Measurements from ENCODE around the gene IQSEC1. TPM values are rescaled to one million over a fixed set of nuclear protein-coding genes. Genes with fewer than 3 reads are reported as not detected.

IQSEC1 gene
- total RNA-seq, 2 experiments from 2014 or later: 36.8 to 40.4 TPM

DNA sequence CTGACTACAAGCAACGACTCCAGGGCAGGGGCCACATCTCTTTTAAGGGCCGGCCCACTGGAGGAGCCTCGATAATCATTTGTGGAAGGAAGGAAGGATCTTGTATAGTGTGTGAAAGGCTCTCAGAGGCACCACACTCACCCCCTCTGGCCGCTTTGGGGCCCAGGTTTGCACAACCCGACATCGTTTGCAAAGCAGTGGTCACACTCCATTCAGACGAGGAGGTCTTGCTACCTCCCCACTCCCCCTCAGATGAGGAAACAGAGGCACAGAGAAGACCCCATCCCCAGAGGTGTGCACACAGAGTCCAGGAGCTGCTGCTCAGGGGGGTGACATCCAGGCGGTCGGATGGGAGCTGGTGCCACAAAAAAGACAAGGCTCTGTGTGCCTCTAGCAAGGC is 29.6 kb downstream of the IQSEC1 start:
- POLR2A ChIA-PET: no interaction called here

DNA sequence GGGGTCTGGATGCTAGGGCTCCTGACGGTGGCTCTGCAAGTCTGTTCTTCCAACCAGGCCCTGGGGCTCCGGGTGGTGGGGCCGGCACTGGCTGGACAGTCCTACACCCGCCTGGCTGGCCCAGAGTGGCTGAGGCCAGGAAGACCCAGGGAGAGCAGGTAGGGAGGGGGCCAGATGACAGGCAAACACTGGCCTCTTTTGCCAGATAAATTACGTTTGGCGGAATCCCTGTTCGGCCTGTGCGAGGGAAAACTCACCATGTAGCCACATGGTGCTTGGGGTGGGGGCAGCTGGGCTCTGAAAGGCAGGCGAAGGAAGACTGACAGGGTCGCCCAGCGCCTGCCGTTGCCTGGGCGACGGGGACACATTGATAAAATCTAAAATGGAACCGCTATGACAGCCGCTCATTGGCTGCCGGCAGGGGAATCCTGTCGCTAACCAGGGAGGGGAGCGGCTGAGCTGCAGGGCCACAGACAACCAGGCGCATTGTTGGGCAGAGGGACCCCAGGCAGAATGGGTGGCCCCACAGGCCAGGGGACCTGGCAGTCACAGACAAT is 30.4 kb downstream of the IQSEC1 start:
- DNase-seq (no peak), ATAC-seq (no peak)
- POLR2A ChIA-PET: no interaction called here
- Mint-ChIP-seq H3K4me3 (no peak overlapping the region), H3K4me1 (peaks cover 23% of the 10 kb centered on the region), H3K36me3 (ENCODE audit: low read depth) (no peaks in the 10 kb centered on the region), H3K27ac (no peak overlapping the region), H3K9me3 (ENCODE audit: low read depth) (no peaks in the 10 kb centered on the region), H3K27me3 (no peaks in the 10 kb centered on the region)
- CTCF ChIA-PET: interaction anchor here (0.5 to 0.7 kb wide), 2 partner anchors 114 to 241 kb away, joined by 3 read pairs; no protein-coding TSS in a partner anchor
- intact Hi-C loops (cut with DNase I, micrococcal nuclease): no loop called here

More for the DNA sequence above, 29.6 kb downstream of the IQSEC1 start:
- Mint-ChIP-seq H3K27me3 (no peaks in the 10 kb centered on the region), H3K36me3 (ENCODE audit: low read depth) (no peaks in the 10 kb centered on the region), H3K4me1 (peaks cover 23% of the 10 kb centered on the region), H3K9me3 (ENCODE audit: low read depth) (no peaks in the 10 kb centered on the region), H3K4me3 (no peak overlapping the region), H3K27ac (no peak overlapping the region)
- ATAC-seq (no peak), DNase-seq (no peak)
- intact Hi-C loops (cut with DNase I, micrococcal nuclease): no loop called here
- CTCF ChIA-PET: no interaction called here

DNA sequence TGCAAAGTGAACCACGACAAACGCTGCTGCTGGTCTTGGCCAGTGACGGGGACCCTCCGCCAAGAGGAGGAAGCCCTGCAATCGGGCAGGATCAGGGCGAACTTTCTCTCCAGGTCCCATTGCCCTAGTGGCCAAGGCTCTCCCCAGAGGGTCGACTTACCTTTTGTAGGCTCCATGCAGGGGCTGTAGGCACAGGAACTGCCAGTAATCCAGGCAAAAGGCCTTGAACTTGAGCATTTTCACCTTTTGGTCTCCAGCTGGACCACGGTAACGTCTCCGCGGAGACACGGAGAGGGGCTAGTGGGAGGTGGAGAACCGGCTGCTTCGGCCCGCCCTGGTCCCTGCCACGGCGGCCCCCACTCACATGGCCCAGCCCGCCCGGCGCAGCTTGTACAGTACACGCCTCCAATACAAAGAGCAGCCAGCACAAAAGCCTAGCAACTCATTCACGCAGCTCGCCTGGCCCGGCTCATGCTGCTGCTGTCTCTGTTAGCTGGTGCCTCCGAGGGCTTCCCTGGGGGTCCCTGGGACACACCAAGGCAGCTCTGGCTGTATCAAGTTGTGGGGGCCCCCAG is 31.0 kb downstream of the IQSEC1 start:
- no peak for DNase-seq
- Mint-ChIP-seq H3K36me3 (ENCODE audit: low read depth) (no peaks in the 10 kb centered on the region), H3K27me3 (no peaks in the 10 kb centered on the region), H3K9me3 (ENCODE audit: low read depth) (no peaks in the 10 kb centered on the region), H3K27ac (no peak overlapping the region), H3K4me3 (no peak overlapping the region), H3K4me1 (peaks cover 23% of the 10 kb centered on the region)
- POLR2A ChIA-PET: no interaction called here
- intact Hi-C loops (cut with DNase I, micrococcal nuclease): no loop called here
- ATAC-seq: no peak
- CTCF ChIA-PET: interaction anchor here (0.5 to 0.7 kb wide), 2 partner anchors 113 to 242 kb away, joined by 3 read pairs; no protein-coding TSS in a partner anchor

DNA sequence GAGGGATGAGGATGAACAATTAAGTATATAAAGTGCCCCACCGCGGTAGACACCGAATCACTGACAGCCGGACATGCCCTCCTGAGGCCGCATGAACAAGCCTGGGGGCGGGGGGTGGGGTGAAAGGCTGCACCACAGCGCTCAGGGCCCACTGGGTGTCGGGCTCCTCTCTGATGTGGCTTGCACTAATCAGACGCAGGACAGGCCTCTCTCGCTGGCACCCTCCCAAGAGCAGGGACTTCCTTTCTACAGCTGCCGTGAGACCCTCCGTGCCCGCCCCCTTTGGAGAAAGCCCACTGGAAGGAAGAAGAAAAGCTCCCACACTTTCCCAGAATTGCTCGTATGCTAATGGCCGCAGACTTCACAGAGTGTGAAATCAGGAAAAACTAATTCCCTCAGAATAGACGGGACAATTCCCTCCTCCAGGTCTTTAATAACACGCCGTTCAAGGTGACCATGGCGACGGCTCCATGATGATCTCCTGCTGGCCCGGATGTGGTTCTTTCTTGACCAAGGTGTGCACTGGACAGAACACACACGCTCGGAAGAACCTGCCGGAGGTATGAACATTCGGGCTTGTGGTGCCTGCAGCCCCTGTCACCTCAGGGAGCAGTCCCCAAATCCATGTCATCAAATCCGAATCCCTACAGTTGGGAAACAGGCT is 32.0 kb downstream of the IQSEC1 start:
- intact Hi-C loops (cut with DNase I, micrococcal nuclease): no loop called here
- H3K36me3 Mint-ChIP-seq (ENCODE audit: low read depth): no peaks in the 10 kb centered on the region
- no peak overlapping the region for H3K4me3 Mint-ChIP-seq
- ATAC-seq: no peak
- no peaks in the 10 kb centered on the region for H3K27me3 Mint-ChIP-seq
- ChIA-PET POLR2A (interaction anchor here (0.6 kb wide), 1 partner anchor 150 kb away, joined by 5 read pairs; no protein-coding TSS in a partner anchor), CTCF (no interaction called here)
- no peak for DNase-seq
- H3K27ac Mint-ChIP-seq: no peak overlapping the region
- H3K9me3 Mint-ChIP-seq (ENCODE audit: low read depth): no peaks in the 10 kb centered on the region
- peaks cover 18% of the 10 kb centered on the region for H3K4me1 Mint-ChIP-seq

DNA sequence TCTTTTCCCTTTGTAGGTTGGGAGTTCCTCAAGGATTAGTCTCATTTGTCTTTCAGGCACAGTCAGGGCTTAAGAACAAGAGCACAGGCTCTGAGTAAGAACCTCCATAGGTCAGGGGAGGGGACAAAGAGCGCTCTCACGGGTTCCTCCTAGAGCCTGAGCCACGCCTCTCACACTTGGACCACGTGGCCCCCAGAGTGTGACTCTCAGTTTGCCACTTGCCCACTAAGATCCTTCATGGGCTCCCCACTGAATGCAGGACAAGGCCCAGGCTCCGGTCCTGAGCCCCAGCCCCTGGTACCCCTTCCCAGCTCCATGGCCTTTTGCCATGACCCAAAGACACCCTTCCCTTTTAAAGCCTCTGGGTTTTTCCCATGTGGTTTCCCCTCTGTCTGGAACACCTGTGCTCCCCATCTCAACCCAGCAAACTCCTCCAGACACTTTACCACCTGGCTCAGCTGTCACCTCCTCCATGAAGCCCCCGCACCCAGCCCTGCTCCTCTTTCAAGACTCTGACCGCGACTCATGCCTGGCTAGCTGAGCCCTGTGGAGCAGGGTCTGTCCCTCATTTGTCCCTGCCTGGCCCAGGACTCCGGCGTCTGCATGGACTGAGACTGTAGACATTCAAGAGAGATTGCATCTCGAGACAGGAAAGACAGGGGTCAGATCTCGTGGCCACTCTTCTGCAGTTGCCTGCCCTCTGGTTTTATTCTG is 32.7 kb downstream of the IQSEC1 start:
- intact Hi-C loops (cut with DNase I, micrococcal nuclease): no loop called here
- POLR2A ChIA-PET: interaction anchor here (0.6 kb wide), 1 partner anchor 150 kb away, joined by 5 read pairs; no protein-coding TSS in a partner anchor
- H3K4me3 Mint-ChIP-seq: no peak overlapping the region
- H3K27ac Mint-ChIP-seq: no peak overlapping the region
- CTCF ChIA-PET: interaction anchor here (0.5 to 1.1 kb wide), 3 partner anchors 10 to 1289 kb away, joined by 3 read pairs; no protein-coding TSS in a partner anchor
- peaks cover 11% of the 10 kb centered on the region for H3K4me1 Mint-ChIP-seq
- no peaks in the 10 kb centered on the region for H3K9me3 Mint-ChIP-seq (ENCODE audit: low read depth)
- H3K36me3 Mint-ChIP-seq (ENCODE audit: low read depth): peaks cover 1% of the 10 kb centered on the region
- peak; percentile 73 for DNase-seq
- ATAC-seq: peak; percentile 97
- no peaks in the 10 kb centered on the region for H3K27me3 Mint-ChIP-seq

DNA sequence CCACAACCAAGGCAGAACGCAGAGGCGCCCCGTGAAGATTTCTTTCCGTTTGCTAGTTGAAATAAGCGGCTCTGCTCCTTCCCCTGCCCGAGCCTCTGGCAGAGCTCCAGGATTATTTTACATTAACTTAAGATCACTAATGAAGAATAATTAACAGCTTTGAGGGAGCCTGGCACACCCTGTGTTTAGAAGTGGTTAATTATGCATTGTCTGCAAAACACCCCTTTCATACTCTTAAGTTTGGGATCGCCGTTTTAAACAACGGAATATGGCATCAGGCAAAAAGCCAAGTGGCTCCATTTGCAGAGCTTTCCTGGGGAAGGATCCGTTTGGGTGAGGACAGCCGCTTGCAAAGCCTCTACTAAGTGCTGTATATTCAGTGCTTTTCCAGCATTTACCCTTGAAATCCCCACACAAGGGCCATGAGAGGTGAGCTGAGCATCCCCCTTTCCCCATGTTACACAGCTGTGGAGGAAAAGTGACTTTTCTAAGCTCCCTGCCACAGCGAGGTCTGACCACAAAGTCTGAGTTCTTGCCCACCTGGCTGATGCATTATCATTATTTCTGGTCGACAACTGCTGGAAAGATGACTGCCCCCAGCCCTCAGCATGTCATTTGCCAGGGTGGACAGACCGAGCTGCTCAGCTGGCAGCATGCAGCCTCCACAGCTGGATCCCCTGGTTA is 33.9 kb downstream of the IQSEC1 start:
- ChIA-PET POLR2A (no interaction called here), CTCF (interaction anchor here (0.5 to 1.1 kb wide), 6 partner anchors 11 to 1290 kb away, joined by 3 read pairs; no protein-coding TSS in a partner anchor)
- Mint-ChIP-seq H3K4me1 (peaks cover 11% of the 10 kb centered on the region), H3K9me3 (ENCODE audit: low read depth) (no peaks in the 10 kb centered on the region), H3K27me3 (no peaks in the 10 kb centered on the region), H3K4me3 (no peak overlapping the region), H3K27ac (no peak overlapping the region), H3K36me3 (ENCODE audit: low read depth) (peaks cover 1% of the 10 kb centered on the region)
- ATAC-seq (no peak), DNase-seq (no peak)
- intact Hi-C loops (cut with DNase I, micrococcal nuclease): no loop called here

DNA sequence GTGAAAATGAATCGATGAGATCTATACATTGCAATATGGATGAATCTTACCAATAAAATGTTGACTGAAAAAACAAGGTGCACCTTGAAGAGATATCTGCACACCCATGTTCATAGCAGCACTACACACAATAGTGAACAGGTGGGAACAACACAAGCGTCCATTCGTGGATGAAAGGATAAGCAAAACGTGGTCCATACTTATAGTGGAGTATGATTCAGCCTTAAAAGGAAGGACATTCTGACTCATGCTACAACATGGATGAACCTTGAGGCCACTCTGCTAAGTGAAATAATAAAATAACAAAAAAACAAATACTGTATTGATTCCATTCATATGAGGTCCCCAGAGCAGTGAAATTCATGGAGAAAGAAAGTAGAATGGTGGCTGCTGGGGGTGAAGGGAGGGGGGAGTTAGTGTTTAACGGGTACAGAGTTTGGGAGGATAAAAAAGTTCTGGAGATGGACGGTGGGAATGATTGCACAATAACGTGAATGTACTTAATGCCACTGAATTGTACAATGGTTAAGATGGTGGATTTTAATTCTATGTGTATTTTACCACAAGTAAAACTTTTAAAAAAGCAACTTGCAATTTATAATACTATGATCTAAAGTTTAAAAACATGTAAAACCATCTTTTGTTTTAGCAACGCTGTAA is 35.6 kb downstream of the IQSEC1 start:
- no peak overlapping the region for H3K27ac Mint-ChIP-seq
- H3K27me3 Mint-ChIP-seq: no peaks in the 10 kb centered on the region
- H3K4me3 Mint-ChIP-seq: no peak overlapping the region
- peaks cover 11% of the 10 kb centered on the region for H3K4me1 Mint-ChIP-seq
- ChIA-PET POLR2A (no interaction called here), CTCF (no interaction called here)
- no peaks in the 10 kb centered on the region for H3K9me3 Mint-ChIP-seq (ENCODE audit: low read depth)
- ATAC-seq: no peak
- DNase-seq: no peak
- intact Hi-C loops (cut with DNase I, micrococcal nuclease): no loop called here
- H3K36me3 Mint-ChIP-seq (ENCODE audit: low read depth): peaks cover 1% of the 10 kb centered on the region

DNA sequence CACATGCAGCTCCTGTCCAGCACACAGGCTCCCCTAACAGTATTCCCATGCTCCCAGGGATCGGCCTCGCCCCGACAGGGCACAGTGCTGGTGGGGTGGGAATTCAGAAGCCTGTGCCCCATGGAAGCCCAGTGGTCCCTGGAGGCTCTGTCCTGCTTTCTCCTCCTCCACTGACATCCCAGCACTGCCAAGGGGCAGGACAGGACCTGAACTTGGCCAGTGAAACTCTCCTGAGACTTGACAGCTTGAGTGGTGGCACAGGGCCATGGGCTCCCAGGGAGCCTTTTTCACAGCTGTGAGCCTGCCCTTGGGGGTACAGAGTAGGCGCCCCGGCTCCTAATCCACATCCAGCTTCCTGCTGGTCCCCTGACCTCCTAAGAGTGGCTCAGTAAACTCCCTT is 38.4 kb downstream of the IQSEC1 start:
- Mint-ChIP-seq H3K27me3 (no peaks in the 10 kb centered on the region), H3K4me1 (peaks cover under 1% of the 10 kb centered on the region), H3K9me3 (ENCODE audit: low read depth) (no peaks in the 10 kb centered on the region), H3K4me3 (no peak overlapping the region), H3K36me3 (ENCODE audit: low read depth) (peaks cover 1% of the 10 kb centered on the region), H3K27ac (peak overlapping the region; percentile 20)
- no peak for ATAC-seq
- ChIA-PET POLR2A (no interaction called here), CTCF (interaction anchor here (0.7 kb wide), 1 partner anchor 1578 kb away, joined by 3 read pairs; no protein-coding TSS in a partner anchor)
- intact Hi-C loops (cut with DNase I, micrococcal nuclease): no loop called here
- no peak for DNase-seq

DNA sequence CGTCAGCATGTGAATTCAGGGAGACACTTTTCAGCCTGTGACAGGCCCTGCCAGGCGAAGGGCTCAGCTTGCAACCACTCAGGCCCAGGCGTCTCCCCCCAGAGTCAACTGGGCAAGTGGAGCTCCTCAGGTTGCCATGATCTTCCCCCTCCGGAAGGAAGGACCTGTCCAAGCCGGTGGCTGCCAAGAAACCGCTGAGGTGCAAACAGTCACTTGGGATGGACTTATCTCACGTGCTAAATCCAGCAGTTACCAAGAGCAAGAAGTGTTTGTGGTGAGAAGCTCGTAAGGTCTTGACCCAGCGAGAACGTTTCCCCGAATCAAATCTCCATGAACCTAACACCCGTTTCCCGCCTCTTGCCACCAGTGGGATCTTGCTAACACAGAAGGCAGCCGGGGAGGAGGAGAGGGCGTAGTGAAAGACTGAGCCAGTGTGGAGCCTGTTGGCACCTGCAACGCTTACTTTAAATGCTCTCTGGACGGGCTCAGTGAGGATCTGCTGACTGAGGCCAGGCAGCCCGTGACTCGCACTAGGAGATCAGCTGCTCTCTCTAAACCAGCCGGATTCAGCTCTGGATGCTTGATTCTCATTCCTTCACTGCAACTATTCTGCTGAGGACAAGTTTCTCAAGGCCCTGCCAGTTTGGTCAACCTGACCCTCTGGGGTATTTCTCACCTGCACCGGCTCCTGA is 39.0 kb downstream of the IQSEC1 start:
- ChIA-PET POLR2A (no interaction called here), CTCF (no interaction called here)
- H3K36me3 Mint-ChIP-seq (ENCODE audit: low read depth): peaks cover 1% of the 10 kb centered on the region
- ATAC-seq: no peak
- intact Hi-C loops (cut with DNase I, micrococcal nuclease): no loop called here
- DNase-seq: no peak
- H3K4me3 Mint-ChIP-seq: no peak overlapping the region
- no peaks in the 10 kb centered on the region for H3K4me1 Mint-ChIP-seq
- no peaks in the 10 kb centered on the region for H3K27me3 Mint-ChIP-seq
- no peaks in the 10 kb centered on the region for H3K9me3 Mint-ChIP-seq (ENCODE audit: low read depth)
- no peak overlapping the region for H3K27ac Mint-ChIP-seq

DNA sequence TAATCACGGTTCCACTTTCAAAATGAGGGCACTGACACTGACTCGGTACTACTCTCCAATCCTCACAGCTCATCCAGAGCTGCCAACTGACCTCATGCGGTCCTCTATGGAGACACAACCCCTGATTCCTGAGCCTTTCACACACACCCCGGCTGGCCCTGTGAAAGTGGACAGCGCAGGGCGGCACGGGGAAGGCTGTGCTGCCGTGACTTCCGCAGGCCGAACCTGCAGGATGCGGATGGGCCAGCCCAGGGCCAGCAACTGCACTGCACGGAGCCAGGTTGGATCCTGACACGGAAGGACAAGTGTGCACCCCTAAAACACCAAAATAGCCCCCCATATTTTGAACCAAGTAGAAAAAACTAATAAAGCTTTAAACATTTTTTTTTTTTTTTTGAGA is 41.0 kb downstream of the IQSEC1 start:
- DNase-seq (no peak), ATAC-seq (no peak)
- Mint-ChIP-seq H3K27ac (no peak overlapping the region), H3K4me1 (no peaks in the 10 kb centered on the region), H3K36me3 (ENCODE audit: low read depth) (peaks cover 1% of the 10 kb centered on the region), H3K9me3 (ENCODE audit: low read depth) (no peaks in the 10 kb centered on the region), H3K27me3 (no peaks in the 10 kb centered on the region), H3K4me3 (no peak overlapping the region)
- ChIA-PET CTCF (no interaction called here), POLR2A (no interaction called here)
- intact Hi-C loops (cut with DNase I, micrococcal nuclease): no loop called here

Data from activated CD4-positive, alpha-beta T cell treated with anti-CD3 and anti-CD28 coated beads for 36 hours (primary cell).